Activated gamma-delta T cell (primary cell): Measurements from ENCODE around the gene BUD23.
"Not testable (repeated sequence)": the region's sequence is repeated elsewhere in the genome, so short reads cannot be mapped to it uniquely, and the experiment has no call there.

ENCODE experiments used
- DNase-seq: peaks from one replicate; lab custom pipeline; 2025; lab: John Stamatoyannopoulos, UW

BUD23 gene

DNA sequence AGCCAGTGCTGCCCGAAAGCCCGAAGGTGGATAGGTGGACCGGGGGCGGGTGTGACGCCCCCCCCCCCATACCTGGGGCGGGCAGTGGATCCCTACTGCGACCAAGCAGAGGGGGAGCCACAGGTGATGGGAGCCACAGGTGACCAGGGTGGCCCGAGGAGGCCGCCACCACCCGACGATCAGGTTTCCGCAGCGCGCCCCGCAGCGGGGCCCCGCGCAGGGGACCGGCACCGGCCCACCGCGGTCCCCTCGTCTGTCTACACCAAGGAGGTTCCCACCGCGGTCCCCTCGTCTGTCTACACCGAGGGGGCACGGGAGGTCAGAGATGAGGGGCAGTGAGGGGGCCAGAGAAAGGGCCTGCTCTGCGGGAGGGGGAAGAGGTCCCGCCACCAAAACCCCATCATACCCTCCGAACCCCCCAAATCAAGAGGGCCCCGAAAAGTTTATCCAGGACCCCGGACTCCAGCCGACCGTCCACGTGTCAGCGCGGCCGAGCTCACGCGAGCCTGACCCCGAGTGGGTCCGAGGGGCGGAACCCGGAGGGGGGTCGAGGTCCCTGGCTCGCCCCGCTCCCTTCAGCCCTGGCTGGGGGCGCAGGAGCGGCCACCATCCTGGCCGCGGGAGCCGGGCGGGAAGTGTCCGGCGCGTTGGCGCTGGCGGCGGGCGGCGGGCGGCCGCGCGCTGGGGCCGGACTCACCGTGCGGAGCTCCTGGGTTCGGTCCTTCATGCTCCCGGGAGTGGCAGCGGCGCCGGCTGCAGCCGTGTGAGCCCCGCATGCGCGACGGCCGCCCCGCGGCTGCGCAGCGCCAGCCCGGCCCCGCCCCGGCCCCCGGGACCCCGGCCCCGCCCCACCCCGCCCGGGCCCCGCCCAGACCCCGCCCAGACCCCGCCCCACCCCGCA, 35.8 kb downstream of the BUD23 start, which contains the start of gene STX1A:
Gene STX1A (minus strand): TSS at position 765 of the 901 bp plus-strand sequence. CDS start 38 bp downstream, at position 727.
- peak; percentile 56 for DNase-seq

DNA sequence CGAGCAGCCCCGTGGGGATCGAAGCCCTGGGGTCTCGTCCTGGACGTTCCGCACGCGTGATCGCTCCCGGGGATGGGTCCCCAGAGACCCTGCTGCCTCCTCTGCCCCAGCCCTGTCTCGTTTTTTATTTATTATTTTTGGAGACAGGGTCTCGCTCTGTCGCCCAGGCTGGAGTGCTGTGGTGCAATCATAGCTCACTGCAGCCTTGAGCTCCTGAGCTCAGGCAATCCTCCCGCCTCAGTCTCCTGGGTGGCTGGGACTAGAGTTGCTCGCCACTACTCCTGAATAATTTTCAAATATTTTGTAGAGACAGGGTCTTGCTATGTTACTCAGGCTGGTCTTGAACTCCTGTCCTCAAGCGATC, 36.4 kb downstream of the BUD23 start:
- no peak for DNase-seq

DNA sequence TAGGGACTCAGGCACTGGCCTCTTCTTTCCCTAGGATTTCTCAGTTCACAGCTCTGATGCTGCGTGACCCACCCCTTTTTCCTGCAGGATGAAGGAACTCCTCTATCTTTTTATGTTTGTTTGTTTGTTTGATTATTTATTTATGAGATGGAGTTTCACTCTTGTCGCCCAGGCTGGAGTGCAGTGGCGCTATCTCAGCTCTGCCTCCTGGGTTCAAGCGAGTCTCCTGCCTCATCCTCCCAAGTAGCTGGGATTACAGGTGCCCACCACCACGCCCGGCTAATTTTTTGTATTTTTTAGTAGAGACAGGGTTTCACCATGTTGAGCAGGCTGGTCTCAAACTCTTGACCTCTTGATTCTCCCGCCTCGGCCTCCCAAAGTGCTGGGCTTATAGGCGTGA, 37.0 kb downstream of the BUD23 start:
- DNase-seq, result not testable (repeated sequence)

DNA sequence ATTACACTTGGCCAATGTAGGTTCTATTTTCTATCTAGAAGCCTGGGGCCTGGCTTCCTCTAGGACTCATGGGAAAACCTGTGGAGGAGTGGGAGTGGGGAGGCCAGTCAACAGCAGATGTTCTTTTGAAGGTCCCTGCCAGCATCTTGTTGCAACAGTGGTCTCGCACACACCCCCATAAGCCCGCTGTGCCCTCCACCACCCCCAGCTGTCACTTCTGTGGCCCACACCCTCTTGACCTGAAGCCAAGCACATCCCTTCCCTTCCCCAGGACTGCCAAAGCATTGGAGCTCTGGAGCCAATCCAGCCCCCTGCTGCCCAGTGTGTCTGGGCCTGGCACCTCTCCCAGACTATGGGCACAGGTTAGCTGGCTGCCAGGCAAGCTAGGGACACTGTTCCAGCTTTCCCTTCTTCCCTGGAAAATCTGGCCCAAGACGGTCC, 38.0 kb downstream of the BUD23 start:
- DNase-seq, result no peak

DNA sequence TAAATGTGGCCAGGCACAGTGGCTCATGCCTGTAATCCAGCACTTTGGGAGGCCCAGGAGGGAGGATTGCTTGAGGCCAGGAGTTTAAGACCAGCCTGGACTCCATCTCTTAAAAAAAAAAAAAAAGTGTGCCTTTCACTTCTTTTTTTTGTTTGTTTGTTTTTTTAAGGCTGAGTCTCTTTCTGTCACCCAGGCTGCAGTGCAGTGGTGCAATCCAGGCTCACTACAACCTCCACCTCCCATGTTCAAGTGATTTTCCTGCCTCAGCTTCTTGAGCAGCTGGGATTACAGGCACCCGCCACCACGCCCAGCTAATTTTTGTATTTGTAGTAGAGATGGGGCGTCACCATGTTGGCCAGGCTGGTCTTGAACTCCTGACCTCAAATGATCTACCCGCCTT, 38.8 kb downstream of the BUD23 start:
- DNase-seq, result not testable (repeated sequence)

DNA sequence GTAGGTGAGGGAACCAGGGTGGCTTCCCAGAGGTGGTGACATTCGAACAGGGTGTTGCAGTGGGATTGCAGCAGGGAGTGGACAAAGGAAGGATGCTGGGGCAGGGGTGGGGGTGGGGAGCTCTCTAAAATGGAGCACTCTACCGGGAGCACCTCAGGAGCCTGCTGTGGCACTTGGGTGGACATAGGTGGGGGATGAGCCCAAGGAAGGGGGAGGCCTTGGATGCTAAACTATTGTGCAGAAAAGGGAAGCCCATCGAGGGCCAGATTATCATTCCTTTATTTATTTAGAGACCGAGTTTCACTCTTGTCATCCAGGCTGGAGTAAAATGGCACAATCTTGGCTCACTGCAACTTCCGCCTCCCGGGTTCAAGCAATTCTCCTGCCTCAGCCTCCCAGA, 39.4 kb downstream of the BUD23 start:
- no peak for DNase-seq

DNA sequence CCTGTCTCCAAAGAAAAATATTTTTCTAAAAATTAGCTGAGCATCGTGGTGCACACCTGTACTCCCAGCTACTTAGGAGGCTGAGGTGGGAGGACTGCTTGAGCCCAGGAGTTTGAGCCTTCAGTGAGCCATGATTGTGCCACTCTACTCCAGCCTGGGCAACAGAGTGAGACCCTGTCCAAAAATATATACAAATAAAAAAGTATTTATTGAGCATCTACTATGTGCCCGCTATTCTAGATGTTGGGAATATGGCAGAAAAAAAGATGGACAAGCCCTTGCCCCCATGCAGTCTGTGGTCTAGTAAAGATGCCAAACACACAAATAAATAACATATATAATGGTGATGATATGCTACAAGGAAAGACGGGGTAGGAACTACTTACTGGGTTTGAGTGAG, 40.4 kb downstream of the BUD23 start:
- no peak for DNase-seq

DNA sequence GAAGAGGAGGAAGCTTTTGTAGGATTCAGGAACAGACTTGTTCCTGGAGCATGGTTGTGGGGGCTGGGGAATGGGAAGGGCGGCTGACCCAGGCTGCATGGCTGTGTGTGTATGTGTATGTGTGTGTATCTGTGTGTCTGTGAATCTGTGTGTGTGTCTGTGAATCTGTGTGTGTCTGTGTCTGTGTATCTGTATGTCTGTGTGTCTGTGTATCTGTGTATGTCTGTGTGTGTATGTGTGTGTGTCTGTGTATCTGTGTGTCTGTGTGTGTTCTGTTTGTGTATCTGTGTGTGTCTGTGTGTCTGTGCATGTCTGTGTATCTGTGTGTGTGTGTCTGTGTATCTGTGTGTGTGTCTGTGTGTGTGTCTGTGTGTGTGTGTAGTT, 42.7 kb downstream of the BUD23 start:
- DNase-seq, result no peak

DNA sequence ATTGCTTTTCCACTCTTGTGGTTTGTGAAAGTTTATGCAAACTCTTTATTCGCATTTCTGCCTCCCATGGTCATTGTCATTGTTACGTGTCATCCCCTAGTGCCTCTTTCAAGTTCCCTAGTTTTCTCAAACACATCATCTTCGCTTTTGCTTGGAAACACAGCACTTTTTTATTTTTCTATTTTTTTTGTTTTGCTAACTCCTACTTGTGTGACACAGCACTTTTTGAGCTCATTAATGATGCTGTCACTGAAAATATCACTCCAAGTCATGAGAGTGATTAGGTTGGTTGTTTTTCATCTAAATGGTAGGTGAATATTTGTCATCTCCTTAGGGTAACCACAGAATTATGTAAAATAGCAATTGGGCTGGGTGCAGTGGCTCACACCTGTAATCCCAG, 44.6 kb downstream of the BUD23 start:
- DNase-seq, result no peak

DNA sequence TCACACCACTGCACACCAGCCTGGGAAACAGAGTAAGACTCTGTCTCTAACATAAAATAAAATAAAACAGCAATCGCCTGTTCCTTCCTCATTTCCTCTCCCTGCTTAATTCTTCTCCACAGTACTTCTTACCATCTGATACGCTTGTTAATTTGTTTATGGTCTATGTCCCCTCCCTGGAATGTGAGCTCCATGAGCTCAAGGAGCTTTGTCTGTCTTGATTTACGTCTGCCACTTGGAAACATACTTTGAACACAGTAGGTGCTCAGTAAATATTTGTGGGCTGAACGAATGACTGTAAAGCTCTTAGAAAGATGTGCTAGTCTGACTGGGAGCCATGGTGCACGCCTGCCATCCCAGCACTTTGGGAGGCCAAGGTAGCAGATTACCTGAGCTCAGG, 45.2 kb downstream of the BUD23 start:
- no peak for DNase-seq

DNA sequence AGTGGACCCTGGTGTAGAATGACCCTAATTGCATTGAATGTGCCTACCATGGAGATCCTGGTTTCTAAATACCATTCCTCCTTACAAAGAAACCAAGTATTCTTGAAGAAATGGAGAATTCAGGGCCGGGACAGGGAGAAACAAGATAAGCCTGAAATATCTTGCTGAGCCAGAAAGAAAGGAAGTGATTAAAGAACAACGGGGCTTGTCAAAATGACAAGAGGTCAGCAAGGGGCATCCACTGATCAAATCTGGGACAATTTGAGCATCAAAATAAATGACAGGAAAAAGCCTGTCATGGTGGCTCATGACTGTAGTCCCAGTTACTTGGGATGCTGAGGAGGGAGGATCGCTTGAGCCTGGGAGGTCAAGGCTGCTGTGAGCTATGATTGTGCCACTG, 47.1 kb downstream of the BUD23 start:
- no peak for DNase-seq

DNA sequence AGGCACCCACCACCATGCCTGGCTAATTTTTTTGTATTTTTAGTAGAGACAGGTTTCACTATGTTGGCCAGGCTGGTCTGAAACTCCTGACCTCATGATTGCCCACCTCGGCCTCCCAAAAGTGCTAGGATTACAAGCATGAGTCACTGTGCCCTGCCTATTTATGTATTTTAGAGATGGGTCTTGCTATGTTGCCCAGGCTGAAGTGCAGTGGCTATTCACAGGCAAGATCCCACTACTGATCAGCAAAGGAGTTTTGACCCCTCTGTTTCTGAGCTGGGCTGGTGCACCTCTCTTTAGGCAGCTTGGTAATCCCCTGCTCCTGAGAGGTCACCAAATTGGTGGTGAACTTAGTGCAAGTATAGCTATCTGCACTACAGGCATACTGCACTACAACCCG, 49.0 kb downstream of the BUD23 start:
- no peak for DNase-seq

DNA sequence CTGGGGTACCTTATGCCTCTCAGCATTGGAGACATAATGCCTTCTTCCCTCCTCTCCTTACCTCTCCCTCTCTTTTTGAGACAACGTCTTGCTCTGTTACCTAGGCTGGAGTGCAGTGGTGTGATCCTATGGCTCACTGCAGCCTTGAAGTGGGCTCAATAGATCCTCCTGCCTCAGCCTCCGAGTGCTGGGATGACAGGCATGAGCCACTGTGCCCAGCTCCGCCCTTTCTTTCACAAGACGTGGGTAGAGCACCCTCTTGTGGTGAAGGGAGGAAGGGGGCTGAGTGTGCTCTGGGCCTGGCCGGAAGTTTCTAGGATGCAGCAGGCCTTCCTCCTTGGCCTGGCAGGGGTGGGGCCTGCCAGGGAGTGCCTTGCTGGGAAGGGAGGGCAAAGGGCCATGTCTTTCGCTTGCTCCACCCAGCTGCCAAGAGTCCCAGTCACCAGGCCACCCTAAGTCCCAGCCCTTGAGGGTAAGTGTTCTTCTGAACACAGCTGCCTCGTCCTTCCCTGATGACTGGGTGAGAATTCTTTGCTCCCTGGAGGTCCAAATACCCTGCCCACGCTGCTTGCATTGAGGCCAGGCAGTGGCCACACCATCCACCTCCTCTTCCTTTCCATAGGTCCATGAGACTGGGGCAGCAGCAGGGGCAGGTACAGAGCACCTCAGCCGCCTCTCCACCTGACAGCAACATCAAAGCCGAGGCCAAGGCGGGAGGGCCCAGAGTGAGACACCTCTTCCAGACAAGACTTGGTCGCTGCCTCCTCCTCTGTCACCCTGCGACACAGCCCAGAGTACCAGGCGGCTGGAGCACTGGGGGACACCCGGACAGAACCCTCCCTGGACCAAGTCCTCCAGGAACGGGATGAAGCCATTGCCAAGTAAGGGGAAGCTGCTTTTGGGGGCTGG, 51.5 kb downstream of the BUD23 start:
- no peak for DNase-seq

DNA sequence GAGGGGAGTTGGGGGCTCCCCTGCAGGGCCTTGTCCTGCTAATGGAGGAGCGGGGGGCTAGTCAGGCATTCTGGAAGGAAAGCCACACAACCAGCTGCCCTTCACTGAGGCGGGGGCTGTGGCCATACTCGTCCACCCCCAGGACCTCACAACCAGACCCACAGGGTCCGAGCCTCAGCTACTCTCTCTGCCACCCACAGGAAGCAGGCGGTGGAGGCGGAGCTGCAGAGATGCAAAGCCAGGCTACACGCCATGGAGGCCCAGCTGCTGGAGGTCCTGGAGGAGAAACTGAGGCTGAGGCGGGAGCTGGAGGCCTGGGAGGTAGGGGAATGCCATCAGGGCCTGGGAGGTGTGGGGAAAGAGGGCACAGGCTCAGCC, 52.1 kb downstream of the BUD23 start:
- DNase-seq, result no peak

DNA sequence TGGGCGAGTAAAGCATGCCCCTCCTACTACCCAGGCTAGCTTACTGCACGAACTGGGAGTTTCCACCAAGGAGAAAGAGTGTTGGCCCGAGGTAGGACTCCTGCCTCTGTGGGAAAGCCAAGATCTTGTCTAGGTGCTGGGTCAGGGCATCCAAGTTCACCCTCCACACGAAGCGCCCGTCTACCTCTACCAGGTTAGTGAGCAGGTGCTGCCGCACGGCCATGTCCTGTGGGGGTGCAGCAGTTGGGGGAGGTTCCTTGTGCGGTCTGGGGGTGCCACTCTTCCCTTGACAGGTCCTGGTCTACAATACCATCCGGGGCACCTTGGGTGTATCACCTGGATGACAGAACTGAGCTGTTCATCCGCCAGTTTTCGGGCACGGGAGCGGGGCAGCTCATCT, 53.5 kb downstream of the BUD23 start:
- no peak for DNase-seq

DNA sequence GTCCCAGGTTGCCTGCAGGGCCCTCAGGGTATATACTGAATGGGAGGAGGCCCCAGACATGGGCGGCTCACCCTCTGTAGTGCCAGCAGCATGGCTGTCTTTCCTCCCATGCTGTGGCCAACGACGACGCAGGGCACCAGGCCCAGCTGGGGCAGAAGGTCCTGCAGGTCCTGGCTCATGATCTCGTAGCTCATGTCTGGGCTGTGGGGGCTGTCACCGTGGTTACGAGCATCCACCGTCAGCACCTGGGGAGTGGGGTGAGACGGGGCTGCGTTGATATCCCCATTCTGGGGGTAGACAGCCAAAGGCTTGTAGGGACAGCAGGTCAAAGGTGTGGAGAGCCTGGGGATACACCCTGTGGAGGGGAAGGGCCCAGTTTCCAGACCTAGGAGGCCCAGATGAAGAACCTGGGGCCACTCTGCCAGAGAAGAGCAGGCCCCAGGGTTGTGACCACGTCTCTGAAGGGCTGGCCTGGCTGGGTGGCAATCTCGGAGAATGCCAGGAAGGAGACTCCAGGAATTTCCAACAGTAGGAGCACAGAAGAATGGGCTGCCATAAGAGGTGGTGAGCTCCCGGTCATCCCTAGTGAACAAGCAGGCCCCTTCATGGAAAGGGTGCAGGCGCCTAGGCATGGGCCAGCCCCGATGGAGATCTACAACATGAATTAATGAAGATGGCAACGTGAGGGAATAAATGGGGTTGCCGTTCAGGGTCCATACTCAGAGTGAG, 54.3 kb downstream of the BUD23 start:
- DNase-seq, result no peak

DNA sequence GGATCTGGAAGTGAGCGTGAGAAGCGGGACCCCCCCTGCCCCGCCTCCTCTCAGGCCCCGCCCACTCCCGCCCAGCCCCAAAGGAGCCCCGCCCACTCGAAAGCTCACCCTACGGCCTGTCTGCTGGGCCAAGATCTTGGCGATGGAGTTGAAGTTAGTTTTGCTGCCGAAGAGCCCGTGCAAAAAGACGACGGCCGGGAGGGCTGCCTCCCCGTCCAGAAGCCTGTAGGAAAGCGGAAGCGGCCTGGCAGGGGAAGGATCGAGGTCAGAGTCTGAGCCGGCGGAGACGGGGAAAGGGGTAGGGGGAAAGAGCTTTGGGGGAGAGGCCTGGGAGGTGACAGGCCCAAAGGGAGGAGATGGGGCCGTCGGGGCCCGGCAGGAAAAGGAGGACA, 54.8 kb downstream of the BUD23 start:
- peak; percentile 33 for DNase-seq

DNA sequence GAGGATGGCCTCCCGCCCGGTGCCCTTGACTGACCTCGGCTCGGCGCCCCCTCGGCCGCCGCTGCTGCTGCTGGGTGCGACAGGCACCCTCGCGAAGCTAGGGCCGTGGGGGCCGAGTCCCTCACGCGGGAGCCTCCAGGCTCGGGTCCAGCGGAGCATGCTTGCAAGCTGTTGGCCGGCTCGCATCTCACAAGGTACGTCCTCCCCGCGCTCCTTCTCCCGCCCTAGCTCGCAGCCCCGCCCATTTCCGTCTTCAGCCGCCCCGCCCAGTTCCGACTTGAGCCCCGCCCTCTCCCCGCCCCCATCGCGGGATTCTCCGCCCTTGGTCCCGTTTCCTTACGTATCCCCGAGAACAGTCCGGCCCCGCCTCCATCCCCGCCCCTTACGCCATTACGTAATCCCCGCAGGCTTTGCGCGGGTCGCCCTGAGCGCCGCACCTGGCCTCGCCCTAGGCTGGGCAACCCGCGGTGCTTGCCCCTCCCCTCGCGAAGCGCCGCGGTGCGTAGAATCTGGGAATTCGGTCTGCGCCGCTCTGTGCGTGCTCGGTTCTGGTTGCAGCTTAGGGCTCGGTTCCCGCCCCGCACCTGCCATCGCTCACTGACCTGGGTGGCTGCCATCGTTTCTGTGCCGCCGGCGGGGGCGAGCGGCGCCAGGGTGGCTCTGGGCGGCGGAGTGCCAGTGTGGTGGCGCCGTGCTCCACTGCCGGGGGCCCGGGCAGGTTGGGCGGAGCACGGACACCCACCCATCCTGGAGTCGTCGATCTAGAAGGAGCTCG, 55.4 kb downstream of the BUD23 start, which contains the start of gene ABHD11:
Gene ABHD11 (minus strand): TSS at position 191 of the 775 bp plus-strand sequence. CDS start 32 bp downstream, at position 159.
- DNase-seq, result peak; percentile 91

DNA sequence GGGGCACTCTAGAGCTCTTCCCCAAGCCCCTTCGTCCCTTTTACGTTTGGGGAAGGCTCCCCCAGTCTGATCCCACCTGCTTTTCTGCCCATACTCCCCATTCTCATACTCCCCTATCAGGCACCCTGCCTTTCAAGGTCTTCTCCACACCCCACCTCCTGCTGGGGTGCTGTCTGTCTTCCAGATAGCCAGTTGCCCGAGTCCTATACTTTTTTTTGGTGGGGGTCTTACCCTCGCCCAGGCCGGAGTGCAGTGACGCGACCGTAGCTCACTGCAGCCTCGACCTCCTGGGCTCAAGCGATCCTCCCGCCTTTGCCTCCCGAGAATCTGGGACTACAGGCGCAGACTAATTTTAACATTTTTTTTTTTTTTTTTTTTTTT, 56.0 kb downstream of the BUD23 start:
- DNase-seq, result no peak

DNA sequence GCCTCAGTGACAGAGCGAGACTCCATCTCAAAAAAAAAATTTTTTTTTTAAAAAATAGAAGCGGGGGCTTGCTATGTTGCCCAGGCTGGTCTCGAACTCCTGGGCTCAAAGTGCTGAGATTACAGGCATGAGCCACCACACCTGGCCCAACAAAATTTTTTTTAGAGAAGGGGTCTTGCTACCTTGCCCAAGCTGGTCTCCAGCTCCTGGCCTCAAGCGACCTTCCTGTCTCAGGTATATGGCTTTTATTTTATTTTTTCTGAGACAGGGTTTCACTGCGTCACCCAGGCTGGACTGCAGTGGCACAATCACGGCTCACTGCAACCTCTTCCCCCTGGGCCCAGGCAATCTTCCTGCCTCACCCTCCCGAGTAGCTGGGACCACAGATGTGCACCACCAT, 56.8 kb downstream of the BUD23 start:
- DNase-seq, result no peak

DNA sequence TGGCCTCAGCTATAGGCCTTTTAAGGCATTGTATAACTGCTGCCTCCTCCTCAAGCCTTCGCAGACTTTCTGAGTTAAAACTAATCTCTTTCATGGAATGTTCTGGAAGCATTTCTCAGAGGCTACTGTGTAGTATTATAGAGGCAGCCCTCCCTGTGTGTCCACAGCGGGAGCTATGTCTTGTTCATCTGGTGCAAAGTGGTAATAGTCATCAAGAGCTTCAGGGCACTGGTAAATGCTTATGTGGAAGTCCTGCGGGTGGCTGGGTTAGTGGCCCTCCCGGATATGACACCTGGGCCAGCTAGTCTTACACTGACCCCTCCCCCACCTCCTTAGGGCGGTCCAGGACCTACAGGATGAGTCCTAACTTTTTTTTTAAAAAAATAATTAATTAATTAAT, 57.4 kb downstream of the BUD23 start:
- DNase-seq, result no peak
